Epidermal melanocyte (primary cell): ENCODE data around the gene SYNGR3.
A peak's percentile ranks its signal among the peaks of the same experiment; 100 is the strongest.
"Not testable (repeated sequence)": the region's sequence is repeated elsewhere in the genome, so short reads cannot be mapped to it uniquely, and the experiment has no call there.

Experiments used
- DNase-seq: peaks from one replicate; pipeline ENCODE4 v3.0.0; 2011; ENCODE audit warnings: low spot score; ENCODE audit not compliant: insufficient read length

Gene SYNGR3

DNA sequence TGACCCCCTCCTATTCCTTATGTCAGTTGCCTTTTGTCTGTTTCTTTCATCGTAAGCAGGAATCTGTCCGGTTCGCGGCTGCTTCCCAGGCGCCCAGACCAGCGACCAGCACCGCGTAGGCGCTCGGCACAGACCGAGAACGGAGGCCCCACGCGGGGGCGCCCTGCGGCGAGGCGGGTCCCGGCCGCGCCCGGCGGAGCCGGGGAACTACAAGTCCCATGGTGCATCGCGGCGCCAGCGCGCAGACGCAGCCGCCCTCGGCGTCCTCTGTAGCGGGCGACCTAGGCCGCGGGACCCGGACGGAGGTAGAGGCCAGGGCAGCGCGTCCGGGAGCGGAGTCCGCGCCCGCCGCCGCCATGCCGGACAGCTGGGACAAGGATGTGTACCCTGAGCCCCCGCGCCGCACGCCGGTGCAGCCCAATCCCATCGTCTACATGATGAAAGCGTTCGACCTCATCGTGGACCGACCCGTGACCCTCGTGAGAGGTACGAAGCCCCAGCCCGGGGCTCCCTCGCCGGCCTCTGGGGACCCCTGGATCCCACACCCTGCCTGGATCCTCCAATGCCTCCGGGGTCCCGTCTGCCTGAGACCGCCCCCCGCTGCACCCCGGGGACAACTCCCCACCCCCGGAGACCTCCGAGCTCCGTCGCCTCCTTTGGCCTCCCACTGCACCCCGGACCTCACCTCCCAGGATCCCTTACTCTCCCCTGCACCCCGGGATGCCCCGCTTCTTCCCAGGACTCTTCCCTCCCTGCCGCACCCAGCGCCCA is 30.3 kb upstream of the SYNGR3 start, which contains the start of gene NDUFB10:
TSS of gene NDUFB10 (plus strand) at position 270 of the 771 bp plus-strand sequence. CDS start at position 357, 87 bp downstream.
- peak; percentile 77 for DNase-seq

DNA sequence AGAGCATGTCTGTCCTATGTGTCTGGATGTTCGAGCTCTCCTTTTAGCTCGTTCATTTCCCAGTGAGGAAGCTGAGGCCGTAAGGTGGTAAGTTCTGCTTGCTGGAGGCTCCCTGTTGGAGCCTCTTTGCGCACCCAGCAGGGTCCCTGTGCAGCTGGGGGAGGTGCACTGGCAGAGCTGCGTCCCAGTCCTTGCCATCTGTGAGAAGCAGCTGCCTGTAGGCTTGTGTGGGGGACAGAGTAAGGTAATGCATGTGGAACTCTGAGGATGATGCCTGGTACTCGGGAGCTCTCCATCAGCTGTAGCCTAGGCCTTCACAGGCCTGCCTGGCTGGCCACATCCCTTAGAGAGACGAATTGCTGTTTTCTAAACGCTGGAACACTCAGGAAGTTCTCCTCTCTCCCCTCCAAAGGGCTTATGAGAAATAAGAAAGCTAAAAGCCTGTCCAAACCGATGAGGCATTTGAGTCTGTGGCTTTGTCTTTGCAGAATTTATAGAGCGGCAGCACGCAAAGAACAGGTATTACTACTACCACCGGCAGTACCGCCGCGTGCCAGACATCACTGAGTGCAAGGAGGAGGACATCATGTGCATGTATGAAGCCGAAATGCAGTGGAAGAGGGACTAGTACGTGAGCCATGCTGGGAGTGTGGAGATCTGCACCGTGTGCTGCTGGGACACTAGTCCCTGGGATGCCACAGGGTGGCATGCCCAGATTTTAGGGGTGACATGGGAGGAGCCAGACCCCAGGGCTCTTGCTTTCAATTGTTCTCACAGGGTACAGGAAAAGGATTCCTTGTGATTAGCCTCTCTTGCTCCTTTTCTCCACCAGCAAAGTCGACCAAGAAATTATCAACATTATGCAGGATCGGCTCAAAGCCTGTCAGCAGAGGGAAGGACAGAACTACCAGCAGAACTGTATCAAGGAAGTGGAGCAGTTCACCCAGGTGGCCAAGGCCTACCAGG is 28.8 kb upstream of the SYNGR3 start:
- DNase-seq = no peak

DNA sequence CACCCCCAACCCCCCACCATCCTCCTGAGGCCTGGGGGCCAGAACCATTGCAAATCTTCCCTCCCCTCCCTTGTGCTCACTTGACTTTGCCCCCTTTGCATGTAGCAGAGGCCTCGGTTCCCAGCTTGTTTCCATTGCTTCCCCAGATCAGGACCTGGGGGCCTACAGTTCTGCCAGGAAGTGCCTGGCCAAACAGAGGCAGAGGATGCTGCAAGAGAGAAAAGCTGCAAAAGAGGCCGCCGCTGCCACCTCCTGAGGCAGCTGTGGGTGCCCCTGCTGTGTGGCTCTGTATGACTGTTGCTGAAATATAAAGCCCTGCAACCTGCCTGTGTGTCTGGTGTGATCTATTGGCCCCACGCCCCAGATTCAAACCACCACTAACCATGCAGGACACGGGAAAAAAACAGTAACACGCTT is 28.1 kb upstream of the SYNGR3 start:
- no peak for DNase-seq

DNA sequence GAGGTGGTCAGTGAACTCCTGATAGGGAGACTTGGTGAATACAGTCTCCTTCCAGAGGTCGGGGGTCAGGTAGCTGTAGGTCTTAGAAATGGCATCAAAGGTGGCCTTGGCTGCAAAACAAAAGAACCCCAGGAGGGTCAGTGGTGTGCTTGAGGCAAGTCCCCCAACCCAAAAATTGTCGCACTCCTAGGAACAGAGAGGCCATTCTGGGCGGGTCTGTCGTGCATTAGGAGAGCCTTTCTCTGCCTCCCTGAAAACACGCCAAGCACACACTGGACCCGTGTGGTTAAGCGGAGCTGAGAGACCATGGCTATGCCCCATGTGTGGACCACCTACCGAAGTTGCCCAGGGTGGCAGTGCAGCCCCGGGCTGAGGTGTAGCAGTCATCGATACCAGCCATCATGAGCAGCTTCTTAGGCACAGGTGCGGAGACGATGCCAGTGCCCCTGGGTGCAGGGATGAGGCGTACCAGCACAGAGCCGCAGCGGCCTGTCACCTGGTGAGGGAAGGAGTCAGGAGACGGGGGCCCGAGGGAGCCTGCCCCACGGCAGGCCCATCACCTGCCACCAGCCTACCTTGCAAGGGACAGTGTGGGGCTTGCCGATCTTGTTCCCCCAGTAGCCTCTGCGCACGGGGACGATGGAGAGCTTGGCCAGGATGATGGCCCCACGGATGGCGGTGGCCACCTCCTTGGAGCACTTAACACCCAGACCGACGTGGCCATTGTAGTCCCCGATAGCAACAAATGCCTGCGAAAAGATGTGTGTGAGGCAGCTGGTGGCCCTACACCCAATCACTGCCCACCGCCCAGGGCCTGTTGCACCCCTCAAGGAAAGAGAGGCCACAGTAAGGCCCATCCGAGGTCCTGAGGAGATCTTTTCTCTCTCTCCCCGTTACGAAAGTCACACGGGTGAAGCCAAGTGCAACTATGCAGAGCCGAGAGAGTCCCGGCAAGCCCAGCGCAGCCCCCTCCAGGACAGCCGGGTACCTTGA is 27.3 kb upstream of the SYNGR3 start:
- not testable (repeated sequence) for DNase-seq

DNA sequence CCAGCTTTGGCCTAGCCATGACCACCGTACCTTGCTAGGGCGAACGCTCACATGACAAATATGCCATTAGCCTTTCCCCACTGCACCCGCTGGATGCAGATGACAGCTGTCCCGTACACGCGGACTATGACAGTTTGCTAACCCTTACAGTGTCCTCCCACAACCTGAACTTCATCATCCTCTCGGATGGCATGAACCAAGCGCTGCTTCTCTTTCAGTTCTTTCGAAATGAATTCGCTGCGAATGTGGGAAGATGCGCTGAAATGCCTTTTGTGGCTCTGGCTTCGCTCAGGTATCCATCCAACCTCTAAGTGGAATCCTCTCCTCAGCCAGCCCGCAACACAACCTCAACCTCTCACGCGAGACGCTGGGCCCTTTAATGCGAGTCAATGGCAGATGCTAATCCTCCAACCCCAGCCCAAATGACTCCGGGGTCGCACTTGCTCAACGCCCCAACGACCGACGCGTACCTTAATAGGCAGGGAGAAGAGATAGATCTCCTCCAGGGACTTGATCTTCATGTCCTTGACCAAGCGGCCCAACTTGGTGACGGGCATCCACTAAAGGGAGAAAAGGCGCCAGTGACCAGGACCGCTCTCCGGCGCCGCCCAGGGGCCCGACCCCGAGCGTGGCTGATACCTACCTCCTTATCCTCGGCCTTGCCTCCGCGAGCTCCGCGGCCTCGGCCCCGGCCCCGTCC is 25.8 kb upstream of the SYNGR3 start:
- DNase-seq = no peak

DNA sequence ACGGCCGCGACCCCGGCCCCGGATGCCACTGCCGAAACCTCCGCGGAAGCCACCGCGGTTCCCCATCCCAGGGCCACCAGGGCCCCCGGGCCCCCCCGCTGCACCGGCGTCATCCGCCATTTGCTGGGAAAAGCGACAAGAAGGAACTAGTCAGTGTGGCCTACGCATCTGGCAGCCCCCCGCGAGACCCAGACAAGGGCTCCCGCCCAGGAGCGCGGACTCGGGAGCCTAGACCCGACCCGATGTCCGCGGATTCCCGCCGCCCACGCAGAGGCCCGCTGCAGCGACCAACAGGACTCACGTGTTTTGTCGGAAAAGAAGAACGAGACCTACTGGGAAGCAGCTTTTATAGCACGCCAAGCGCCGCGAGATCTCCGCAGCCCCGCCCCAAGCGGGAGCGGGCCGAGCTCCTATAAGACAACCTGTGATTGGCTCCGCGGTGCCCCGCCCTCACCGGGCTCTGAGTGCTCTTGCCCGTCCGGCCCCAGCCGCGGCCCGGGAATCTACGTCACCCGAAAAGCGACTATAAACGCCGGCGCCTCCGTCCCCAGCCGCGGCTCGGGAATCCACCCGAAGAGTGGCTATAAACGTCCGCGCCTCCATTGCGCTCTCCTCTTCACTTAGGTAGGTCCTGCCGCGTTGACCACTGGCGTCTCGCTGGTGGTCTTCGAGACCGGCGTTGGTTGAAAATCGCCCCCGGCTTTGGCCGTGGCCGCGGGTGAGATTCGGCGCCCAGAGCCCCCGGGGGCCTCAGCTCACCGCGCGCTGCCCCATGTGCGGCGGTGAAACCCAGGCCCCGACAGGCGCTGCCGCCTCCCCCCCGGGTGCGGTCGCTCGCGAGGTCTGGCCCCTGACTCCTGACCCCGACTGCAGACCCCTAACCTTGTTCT is 25.0 kb upstream of the SYNGR3 start, which contains the start of gene RPS2:
TSS of gene RPS2 (minus strand) at position 321 of the 890 bp plus-strand sequence. CDS start at position 120, 201 bp downstream.
- DNase-seq = peak; percentile 100

DNA sequence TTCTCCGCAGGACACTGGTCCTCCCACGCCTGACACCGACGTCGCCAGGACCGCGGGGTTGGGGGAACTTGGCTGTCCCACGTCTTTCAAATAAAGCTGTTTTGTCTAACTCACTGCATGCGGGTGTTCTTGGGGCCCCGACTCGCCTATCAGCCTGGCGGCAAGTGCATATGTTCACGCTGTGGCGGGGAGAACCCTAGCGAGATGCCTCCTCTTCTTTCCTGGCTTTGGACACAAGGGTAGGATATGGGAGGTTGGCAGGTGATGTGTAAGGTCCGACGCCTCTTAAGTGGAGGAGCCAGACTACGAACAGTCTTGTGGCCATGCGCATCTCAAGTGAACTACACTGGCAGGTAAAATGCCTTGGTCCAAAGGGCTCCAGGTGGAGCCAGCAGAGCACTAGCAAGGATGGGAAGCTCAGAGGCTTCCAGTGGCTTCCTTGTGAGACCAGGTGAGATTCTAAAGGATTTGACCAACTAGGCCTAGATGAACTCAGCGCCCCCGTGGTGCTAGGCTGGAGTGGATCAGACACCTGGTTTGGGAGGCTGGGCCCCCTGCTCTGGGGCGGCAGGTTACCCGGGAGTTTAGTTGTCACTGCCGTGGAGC is 24.3 kb upstream of the SYNGR3 start:
- DNase-seq = peak; percentile 14

DNA sequence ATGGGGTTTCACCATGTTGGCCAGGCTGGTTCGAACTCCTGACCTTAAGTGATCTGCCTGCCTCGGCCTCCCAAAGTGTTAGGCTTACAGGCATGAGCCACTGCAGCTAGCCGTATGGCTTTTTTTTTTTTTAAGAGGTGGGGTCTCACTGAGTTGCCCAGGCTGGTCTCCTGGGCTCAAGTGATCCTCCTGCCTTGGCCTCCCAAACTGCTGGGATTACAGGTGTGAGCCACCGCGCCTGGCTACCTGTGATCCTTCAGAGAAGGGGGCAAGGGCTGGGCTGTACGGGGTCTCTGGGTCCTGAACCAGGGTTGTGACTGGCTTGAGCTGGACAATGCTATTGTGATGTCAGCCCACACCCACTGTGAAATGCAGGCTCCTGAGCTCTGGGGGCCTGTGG is 23.3 kb upstream of the SYNGR3 start, which contains the start of gene RNF151:
TSS of gene RNF151 (plus strand) at position 397 of the 400 bp plus-strand sequence. CDS start 26 bp downstream, outside the sequence.
- DNase-seq = no peak

DNA sequence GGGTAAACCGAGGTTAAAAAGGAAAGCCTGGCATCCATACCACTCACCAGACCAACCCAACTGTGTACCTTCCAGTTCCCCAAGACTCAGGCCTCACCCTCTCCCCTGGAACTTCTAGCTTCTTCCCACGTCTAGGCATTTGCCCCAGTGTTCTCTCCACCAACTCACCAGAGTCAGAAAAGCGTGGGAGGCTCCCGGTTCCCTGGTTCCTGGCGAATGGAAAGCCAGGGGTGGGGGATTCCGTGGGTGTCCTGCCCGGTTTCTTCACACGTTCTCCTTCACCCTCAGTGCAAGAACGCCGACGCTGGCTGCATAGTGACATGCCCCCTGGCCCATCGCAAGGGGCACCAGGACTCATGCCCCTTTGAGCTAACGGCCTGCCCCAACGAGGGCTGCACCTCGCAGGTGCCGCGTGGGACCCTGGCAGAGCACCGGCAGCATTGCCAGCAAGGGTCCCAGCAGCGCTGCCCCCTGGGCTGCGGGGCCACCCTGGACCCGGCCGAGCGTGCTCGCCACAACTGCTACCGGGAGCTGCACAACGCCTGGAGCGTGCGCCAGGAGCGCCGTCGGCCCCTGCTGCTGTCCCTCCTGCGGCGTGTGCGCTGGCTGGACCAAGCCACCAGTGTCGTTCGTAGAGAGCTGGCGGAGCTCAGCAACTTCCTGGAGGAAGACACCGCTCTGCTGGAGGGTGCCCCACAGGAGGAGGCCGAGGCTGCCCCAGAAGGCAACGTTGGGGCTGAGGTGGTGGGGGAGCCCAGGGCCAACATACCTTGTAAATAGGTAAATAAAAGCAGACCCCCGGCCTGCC is 21.4 kb upstream of the SYNGR3 start:
- no peak for DNase-seq

DNA sequence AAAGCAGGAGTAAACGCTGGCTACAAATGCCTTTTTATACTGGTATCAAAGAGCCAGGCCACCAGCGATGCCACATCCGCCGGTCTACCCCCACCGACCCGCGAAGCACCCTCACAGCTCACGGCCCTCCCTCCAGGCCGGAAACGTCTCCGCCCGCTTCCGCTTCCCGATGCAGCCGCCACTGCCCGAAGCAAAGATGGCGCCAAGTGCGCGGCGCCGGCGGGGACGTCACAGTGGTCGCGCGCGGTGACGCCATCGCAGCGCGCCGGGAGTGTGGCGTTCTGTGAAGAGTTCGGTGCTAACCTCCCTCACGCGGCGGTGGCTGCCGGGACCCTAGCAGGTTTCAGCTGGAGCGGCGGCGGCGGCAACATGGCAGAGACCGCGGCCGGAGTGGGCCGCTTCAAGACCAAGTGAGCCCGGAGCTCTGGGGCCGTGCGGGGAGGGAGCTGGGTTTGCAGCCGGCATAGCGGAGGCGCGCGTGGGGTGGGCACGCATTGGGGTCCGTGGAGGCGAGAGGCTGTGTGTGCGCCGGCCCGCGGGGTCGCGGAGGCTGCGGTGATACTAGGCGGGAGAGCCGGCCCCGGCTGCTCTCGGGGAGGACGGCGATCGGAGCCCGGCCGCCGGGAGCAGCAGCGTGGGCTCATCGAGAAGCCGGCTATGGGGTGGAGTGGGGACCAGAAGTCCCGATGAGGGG is 17.8 kb upstream of the SYNGR3 start, which contains the start of gene TBL3:
TSS of gene TBL3 (plus strand) at position 258 of the 694 bp plus-strand sequence. CDS start at position 370, 112 bp downstream.
- peak; percentile 100 for DNase-seq

DNA sequence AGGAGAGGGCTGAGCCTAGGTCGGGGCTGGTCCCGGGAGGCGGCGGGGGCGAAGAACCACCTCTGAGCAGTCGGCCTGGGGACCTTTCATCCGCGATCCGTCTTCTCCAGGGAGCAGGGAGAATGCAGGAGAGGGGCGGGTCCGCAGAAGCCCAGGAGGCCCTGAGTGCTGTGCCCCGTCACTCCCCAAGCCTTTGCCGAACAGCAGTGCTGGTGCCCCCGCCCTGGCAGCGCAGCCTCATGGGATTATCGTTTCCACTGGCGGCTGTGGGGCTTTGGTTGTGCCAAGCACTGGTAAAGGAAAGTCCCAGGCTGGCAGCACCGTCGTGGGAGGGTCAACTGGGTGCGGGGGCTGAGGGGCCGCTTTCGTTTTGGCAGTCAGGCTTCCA is 17.3 kb upstream of the SYNGR3 start:
- DNase-seq = no peak

DNA sequence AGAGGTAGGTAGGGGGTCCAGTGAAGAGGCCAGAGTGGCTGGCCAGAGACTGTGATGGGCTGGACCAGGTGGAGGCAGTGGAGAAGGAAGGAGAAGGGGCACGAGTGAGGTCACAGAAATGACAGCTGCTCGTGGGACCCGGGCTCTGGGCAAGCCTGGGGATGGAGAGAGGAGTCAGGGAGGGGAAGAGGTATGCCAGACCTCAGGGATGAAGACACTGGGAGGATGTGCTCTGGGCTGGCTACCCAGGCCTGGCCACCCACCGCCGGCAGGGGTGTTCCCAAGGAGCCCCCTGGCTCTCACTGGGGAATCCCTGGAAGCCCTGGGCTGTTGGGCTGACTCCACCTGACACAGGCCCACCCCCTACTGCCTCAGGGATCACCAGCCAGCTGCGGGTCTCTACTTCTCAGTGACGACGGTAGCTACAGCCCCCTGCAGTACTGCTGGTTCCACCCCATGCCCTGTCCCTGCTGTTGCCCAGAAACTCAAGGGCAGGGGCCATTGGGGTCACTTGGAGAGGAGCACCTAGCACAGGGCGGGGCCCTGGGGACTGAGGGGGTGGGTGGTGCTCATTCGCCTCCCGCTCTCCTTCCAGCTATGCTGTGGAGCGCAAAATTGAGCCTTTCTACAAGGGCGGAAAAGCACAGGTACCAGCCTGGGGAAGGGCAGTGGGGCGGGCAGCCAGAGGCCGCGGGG is 16.2 kb upstream of the SYNGR3 start:
- DNase-seq = peak; percentile 10

DNA sequence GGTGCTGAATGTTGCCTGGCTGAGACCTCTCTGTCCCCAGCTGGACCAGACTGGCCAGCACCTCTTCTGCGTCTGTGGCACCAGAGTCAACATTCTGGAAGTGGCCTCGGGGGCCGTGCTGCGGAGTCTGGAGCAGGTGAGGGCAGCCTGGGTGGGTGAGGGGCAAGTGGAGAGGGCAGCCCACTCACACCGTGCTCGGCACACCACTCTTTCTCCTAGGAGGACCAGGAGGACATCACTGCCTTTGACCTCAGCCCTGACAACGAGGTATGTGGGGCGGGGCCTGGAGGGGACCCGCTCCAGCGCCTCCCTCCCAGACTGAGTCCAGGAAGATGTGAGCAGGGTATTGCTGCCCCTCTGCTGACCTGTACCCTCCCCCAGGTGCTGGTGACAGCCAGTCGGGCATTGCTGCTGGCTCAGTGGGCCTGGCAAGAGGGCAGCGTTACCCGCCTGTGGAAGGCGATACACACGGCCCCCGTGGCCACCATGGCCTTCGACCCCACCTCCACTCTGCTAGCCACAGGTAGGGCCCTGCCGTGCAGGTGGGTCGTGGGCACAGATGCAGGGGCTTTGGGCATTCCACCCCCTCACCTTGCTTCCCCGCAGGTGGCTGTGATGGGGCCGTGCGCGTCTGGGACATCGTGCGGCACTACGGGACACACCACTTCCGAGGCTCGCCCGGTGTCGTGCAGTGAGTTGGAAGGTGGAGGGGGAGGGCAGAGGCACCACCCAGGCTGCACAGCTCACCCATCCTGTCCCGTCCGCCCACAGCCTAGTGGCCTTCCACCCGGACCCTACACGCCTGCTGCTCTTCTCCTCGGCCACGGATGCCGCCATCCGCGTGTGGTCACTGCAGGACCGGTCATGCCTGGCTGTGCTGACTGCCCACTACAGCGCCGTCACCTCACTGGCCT is 15.4 kb upstream of the SYNGR3 start:
- DNase-seq = peak; percentile 18

DNA sequence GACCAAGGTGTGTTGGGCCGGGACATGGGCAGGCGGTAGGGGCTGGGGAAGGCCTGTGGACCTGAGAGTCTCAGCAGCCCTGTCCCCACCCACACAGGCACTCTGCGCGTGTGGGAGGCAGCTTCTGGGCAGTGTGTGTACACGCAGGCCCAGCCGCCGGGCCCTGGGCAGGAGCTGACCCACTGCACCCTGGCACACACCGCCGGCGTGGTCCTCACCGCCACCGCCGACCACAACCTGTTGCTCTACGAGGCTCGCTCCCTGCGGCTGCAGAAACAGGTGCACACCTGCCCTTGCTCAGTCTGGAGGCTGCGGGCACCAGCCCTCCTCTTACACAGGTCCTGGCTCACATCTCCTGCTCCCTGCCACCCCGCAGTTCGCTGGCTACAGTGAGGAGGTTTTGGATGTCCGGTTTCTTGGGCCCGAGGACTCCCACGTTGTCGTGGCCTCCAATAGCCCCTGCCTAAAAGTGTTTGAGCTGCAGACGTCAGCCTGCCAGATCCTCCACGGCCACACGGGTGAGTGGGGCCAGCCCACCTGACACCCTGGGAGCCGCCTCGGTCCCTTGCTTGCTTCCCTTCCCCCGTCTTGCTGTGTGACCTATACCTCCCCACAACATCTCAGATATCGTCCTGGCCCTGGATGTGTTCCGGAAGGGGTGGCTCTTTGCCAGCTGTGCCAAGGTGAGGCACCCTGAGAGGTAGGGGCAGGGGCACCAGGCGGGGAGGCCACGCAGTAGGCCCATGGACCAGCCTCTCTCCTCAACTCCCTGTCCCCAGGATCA is 14.1 kb upstream of the SYNGR3 start:
- no peak for DNase-seq

DNA sequence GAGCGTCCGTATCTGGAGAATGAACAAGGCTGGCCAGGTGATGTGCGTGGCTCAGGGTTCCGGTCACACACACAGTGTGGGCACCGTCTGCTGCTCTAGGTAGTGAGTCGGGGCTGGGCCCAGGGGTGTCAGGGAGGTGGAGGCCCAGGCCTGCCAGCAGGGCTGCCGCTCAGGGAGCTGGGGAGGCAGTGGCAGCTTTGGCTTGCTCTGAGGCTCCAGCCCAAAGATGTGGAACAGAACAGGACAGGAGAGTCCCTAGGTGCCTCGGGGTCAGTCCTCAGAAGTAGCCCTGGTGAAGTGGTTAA is 13.6 kb upstream of the SYNGR3 start:
- peak; percentile 4 for DNase-seq
